Activated CD8-positive, alpha-beta memory T cell treated with anti-CD3 and anti-CD28 coated beads for 1 hour (primary cell): ENCODE measurements around the gene HORMAD2.

Experiments used
- DNase-seq, 2 donors: peaks; one replicate each; pipeline ENCODE4 v3.0.0-alpha.2; 2020; ENCODE audit warnings: low read depth in 1 of 2; ENCODE audit errors: extremely low read depth in 1 of 2

HORMAD2 gene

GRCh38 chr22:30104501-30105156, 24.4 kb downstream of the HORMAD2 start:
- no peak for DNase-seq

- DNase-seq, result no peak
Measured at GRCh38 chr22:30105483-30105882, 25.2 kb downstream of the HORMAD2 start.

GRCh38 chr22:30113494-30113893, 33.2 kb downstream of the HORMAD2 start:
- DNase-seq, result no peak

- DNase-seq, result no peak
Measured at GRCh38 chr22:30114361-30114760, 34.1 kb downstream of the HORMAD2 start.

- no peak for DNase-seq
Measured at GRCh38 chr22:30115705-30116104, 35.4 kb downstream of the HORMAD2 start.

GRCh38 chr22:30116362-30117117, 36.3 kb downstream of the HORMAD2 start:
- DNase-seq, result no peak

- DNase-seq, result no peak
Measured at GRCh38 chr22:30117256-30117655, 37.0 kb downstream of the HORMAD2 start.

GRCh38 chr22:30118291-30118690, 38.0 kb downstream of the HORMAD2 start:
- no peak for DNase-seq

- no peak for DNase-seq
Measured at GRCh38 chr22:30121960-30122359, 41.7 kb downstream of the HORMAD2 start.

GRCh38 chr22:30123463-30123862, 43.2 kb downstream of the HORMAD2 start:
- DNase-seq, result no peak

GRCh38 chr22:30127749-30128166, 47.5 kb downstream of the HORMAD2 start:
- no peak for DNase-seq

- DNase-seq, result no peak
Measured at GRCh38 chr22:30128511-30128910, 48.2 kb downstream of the HORMAD2 start.

GRCh38 chr22:30129636-30130035, 49.4 kb downstream of the HORMAD2 start:
- no peak for DNase-seq

- no peak for DNase-seq
Measured at GRCh38 chr22:30132290-30132996, 52.2 kb downstream of the HORMAD2 start.

GRCh38 chr22:30140414-30140813, 60.1 kb downstream of the HORMAD2 start:
- no peak for DNase-seq

GRCh38 chr22:30143265-30143664, 63.0 kb downstream of the HORMAD2 start:
- no peak for DNase-seq

- DNase-seq, result no peak
Measured at GRCh38 chr22:30144391-30144790, 64.1 kb downstream of the HORMAD2 start.

GRCh38 chr22:30150212-30150611, 69.9 kb downstream of the HORMAD2 start:
- no peak for DNase-seq

- DNase-seq, result no peak
Measured at GRCh38 chr22:30158277-30158676, 78.0 kb downstream of the HORMAD2 start.

GRCh38 chr22:30158744-30159500, 78.7 kb downstream of the HORMAD2 start:
- DNase-seq, result no peak
